Progenitor cell of endocrine pancreas (in vitro differentiated cells): ENCODE data around the gene IRX5. TPM values are rescaled to one million over a fixed set of nuclear protein-coding genes. Genes with fewer than 3 reads are reported as not detected.

Source experiments
- DNase-seq: peaks from one replicate; pipeline ENCODE4 v3.0.0; 2021; ENCODE audit warnings: low spot score; ENCODE audit not compliant: unreplicated experiment
- H3K27ac Mint-ChIP-seq: 2 replicates; pipeline ENCODE4 v1.8.0; 2021; ENCODE audit warnings: mild to moderate bottlenecking, moderate library complexity, mixed read lengths
- H3K27me3 Mint-ChIP-seq: 2 replicates; pipeline ENCODE4 v1.8.0; 2021; ENCODE audit warnings: mixed read lengths
- H3K36me3 Mint-ChIP-seq: 2 replicates; pipeline ENCODE4 v1.8.0; 2022; ENCODE audit warnings: mixed read lengths; ENCODE audit not compliant: insufficient read depth
- H3K4me1 Mint-ChIP-seq: 2 replicates; pipeline ENCODE4 v1.8.0; 2021; ENCODE audit warnings: low read depth, mixed read lengths
- H3K4me3 Mint-ChIP-seq: 2 replicates; pipeline ENCODE4 v1.8.0; 2021; ENCODE audit warnings: low read depth, mild to moderate bottlenecking, moderate library complexity, mixed read lengths
- H3K9me3 Mint-ChIP-seq: 2 replicates; pipeline ENCODE4 v1.8.0; 2021; ENCODE audit warnings: low read depth, mixed read lengths
- CTCF ChIP-seq: fragments of 200-600 bp; sonication (generic); IDR thresholded peaks from one replicate; pipeline ENCODE4 v1.5.0; 2021; ENCODE audit warnings: antibody characterized with exemption, mild to moderate bottlenecking; ENCODE audit not compliant: unreplicated experiment
- total RNA-seq: library from RNA; stranded (reverse); gene quantifications from 2 replicates; pipeline ENCODE4 v1.2.1, GENCODE V29; 2021

IRX5 gene
- total RNA-seq, 1 donor from 2014 or later: 1.2 TPM

DNA sequence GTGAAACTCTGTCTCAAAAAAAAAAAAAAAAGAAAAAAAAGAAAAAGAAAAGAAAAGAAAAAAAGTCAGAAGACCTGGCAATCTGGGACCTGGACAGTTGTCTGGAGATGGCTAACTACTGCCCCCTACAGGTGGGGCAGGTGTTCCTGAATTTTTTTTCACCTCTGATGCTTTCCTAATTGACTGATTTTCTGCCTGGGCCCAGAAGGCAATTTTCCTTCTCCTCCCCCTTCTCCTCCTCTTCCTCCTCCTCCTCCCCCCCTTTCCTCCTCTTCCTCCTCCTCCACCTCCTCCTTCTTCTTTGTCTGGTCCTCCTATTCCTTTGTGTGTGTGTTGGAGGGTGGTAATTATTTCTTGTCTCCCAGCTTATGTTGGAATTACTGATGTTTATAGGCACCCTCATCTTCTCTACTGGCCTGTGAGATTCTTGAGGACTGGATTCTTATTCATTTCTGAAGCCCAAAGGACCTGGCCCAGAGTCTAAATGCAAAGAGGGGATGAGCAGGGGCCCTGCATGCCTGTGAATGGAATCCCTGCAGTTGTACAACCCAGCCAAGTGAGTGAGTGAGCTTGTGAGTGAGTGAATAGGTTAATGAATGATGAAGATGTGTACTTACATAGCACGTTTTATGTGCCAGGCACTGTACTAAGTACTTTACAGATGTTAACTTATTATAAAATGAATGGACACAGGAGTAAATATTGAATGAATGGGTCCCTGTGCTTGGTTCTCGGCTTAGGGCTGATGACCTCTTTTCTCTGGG, 26.9 kb downstream of the IRX5 start:
- Mint-ChIP-seq H3K27me3 (peaks cover 24% of the 10 kb centered on the region), H3K9me3 (no peaks in the 10 kb centered on the region), H3K4me1 (no peaks in the 10 kb centered on the region), H3K36me3 (no peaks in the 10 kb centered on the region), H3K27ac (no peak overlapping the region), H3K4me3 (no peak overlapping the region)
- no peak for DNase-seq
- TF ChIP-seq CTCF: peak; percentile 46

DNA sequence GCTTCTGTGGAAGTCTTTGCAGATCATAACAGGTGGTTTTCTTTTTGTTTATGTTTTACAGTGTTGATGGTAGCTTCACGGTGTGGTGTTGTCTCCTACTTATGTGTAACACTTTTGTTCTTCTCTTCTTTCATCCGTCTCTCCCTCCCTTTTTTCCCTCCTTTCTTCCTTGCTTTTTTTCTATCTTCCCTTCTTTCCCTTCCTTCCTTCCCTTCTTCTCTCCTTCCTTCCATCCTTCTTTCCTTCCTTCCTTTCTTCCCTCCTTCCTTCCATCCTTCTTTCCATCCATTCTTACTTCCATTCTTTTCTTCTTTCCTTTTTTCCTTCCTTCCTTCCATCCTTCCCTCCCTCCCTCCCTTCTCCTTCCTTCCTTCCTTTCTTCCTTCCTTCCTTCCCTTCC, 31.4 kb downstream of the IRX5 start:
- no peak for DNase-seq
- H3K36me3 Mint-ChIP-seq: no peaks in the 10 kb centered on the region
- no peak overlapping the region for H3K27ac Mint-ChIP-seq
- TF ChIP-seq CTCF: no peak
- H3K4me3 Mint-ChIP-seq: no peak overlapping the region
- H3K4me1 Mint-ChIP-seq: peaks cover 2% of the 10 kb centered on the region
- H3K9me3 Mint-ChIP-seq: no peaks in the 10 kb centered on the region
- peaks cover 25% of the 10 kb centered on the region for H3K27me3 Mint-ChIP-seq

- H3K27ac Mint-ChIP-seq: no peak overlapping the region
- peaks cover 2% of the 10 kb centered on the region for H3K4me1 Mint-ChIP-seq
Measured at GRCh38 chr16:54964239-54964638, 33.6 kb downstream of the IRX5 start.

DNA sequence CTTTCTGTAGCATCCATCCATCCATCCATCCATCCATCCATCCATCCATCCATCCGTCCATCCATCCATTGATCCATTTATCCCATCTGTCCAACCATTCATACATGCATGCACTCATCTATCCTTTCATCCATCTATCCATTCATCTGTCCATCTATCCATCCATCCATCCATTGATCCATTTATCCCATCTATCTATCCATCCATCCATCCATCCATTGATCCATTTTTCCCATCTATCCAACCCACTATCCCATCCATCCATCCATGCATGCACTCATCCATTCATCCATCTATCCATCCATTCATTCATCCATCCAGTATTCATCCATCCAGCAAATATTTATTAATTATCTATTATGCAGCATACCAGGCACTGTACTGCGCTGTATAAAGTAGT, 34.8 kb downstream of the IRX5 start:
- no peak for TF ChIP-seq CTCF
- H3K4me1 Mint-ChIP-seq: peaks cover 2% of the 10 kb centered on the region
- no peak overlapping the region for H3K27ac Mint-ChIP-seq
- H3K4me3 Mint-ChIP-seq: no peak overlapping the region
- H3K9me3 Mint-ChIP-seq: no peaks in the 10 kb centered on the region
- DNase-seq: no peak
- H3K36me3 Mint-ChIP-seq: no peaks in the 10 kb centered on the region
- H3K27me3 Mint-ChIP-seq: peaks cover 23% of the 10 kb centered on the region

More at GRCh38 chr16:54964239-54964638, 33.6 kb downstream of the IRX5 start:
- Mint-ChIP-seq H3K36me3 (no peaks in the 10 kb centered on the region), H3K9me3 (no peaks in the 10 kb centered on the region), H3K27me3 (peaks cover 23% of the 10 kb centered on the region), H3K4me3 (no peak overlapping the region)
- no peak for DNase-seq
- TF ChIP-seq CTCF: no peak

- H3K27ac Mint-ChIP-seq: no peak overlapping the region
- H3K27me3 Mint-ChIP-seq: peaks cover 9% of the 10 kb centered on the region
- H3K4me3 Mint-ChIP-seq: no peak overlapping the region
- no peaks in the 10 kb centered on the region for H3K9me3 Mint-ChIP-seq
- no peaks in the 10 kb centered on the region for H3K36me3 Mint-ChIP-seq
- peaks cover 2% of the 10 kb centered on the region for H3K4me1 Mint-ChIP-seq
- no peak for TF ChIP-seq CTCF
- no peak for DNase-seq
Measured at GRCh38 chr16:54968011-54968410, 37.3 kb downstream of the IRX5 start.
